ENCODE measurements around the gene KIAA1755.

Gene KIAA1755

GRCh38 chr20:38165089-38165965 is 95.2 kb downstream of the KIAA1755 start, which contains the start of gene TGM2:
TGM2 (minus strand) TSS chr20:38165270; CDS start chr20:38165198, 72 bp downstream.
- DNase-seq (ENCODE audit: low read depth in 2 of 2), result peak; percentile 8 to 33

GRCh38 chr20:38164624-38165088 is 95.9 kb downstream of the KIAA1755 start:
- DNase-seq (ENCODE audit: low read depth in 2 of 2), result no peak

GRCh38 chr20:38164069-38164468 is 96.5 kb downstream of the KIAA1755 start:
- DNase-seq (ENCODE audit: low read depth in 2 of 2), result no peak

- no peak for DNase-seq (ENCODE audit: low read depth in 2 of 2)
Observed at GRCh38 chr20:38162878-38163875, 97.4 kb downstream of the KIAA1755 start.

- no peak for DNase-seq (ENCODE audit: low read depth in 2 of 2)
Observed at GRCh38 chr20:38162149-38162548, 98.4 kb downstream of the KIAA1755 start.

- no peak for DNase-seq (ENCODE audit: low read depth in 2 of 2)
Observed at GRCh38 chr20:38161412-38161774, 99.1 kb downstream of the KIAA1755 start.

Measured in stimulated activated CD4-positive, alpha-beta T cell treated with anti-CD3 and anti-CD28 coated beads, Interleukin-1b, Interleukin-23, amount 100 ng/mL, for 4 hours (primary cell).